CD4-positive, alpha-beta T cell treated with Interleukin-6 for 4 hours (primary cell): ENCODE data around the gene CRYL1.
A peak's percentile ranks its signal among the peaks of the same experiment; 100 is the strongest.

Experiments used
- DNase-seq: peaks from one replicate; pipeline ENCODE4 v3.0.0-alpha.2; 2020; ENCODE audit warnings: mixed read lengths

Gene CRYL1

GRCh38 chr13:20415306-20415679 is 110.4 kb downstream of the CRYL1 start:
- no peak for DNase-seq

- DNase-seq, result no peak
Measured at GRCh38 chr13:20414546-20415305, 110.9 kb downstream of the CRYL1 start.

GRCh38 chr13:20412691-20413355 is 112.8 kb downstream of the CRYL1 start:
- no peak for DNase-seq

GRCh38 chr13:20411638-20412342 is 113.9 kb downstream of the CRYL1 start:
- peak; percentile 29 for DNase-seq

GRCh38 chr13:20410726-20411125 is 114.9 kb downstream of the CRYL1 start:
- DNase-seq, result no peak

GRCh38 chr13:20408181-20408580 is 117.5 kb downstream of the CRYL1 start:
- DNase-seq, result no peak

- no peak for DNase-seq
Measured at GRCh38 chr13:20407759-20408158, 117.9 kb downstream of the CRYL1 start.

- DNase-seq, result no peak
Measured at GRCh38 chr13:20405691-20406090, 120.0 kb downstream of the CRYL1 start.

- no peak for DNase-seq
Measured at GRCh38 chr13:20404488-20405222, 121.0 kb downstream of the CRYL1 start.

GRCh38 chr13:20403826-20404225 is 121.8 kb downstream of the CRYL1 start:
- no peak for DNase-seq

GRCh38 chr13:20402881-20403280 is 122.8 kb downstream of the CRYL1 start:
- no peak for DNase-seq

GRCh38 chr13:20401931-20402856 is 123.5 kb downstream of the CRYL1 start:
- no peak for DNase-seq

- DNase-seq, result no peak
Measured at GRCh38 chr13:20401531-20401930, 124.1 kb downstream of the CRYL1 start.

GRCh38 chr13:20400774-20401173 is 124.9 kb downstream of the CRYL1 start:
- no peak for DNase-seq

- no peak for DNase-seq
Measured at GRCh38 chr13:20399961-20400360, 125.7 kb downstream of the CRYL1 start.

- no peak for DNase-seq
Measured at GRCh38 chr13:20399515-20399914, 126.1 kb downstream of the CRYL1 start.

- no peak for DNase-seq
Measured at GRCh38 chr13:20398459-20398858, 127.2 kb downstream of the CRYL1 start.

- no peak for DNase-seq
Measured at GRCh38 chr13:20397896-20398295, 127.8 kb downstream of the CRYL1 start.

GRCh38 chr13:20395061-20395916 is 130.4 kb downstream of the CRYL1 start:
- no peak for DNase-seq

GRCh38 chr13:20394506-20394905 is 131.2 kb downstream of the CRYL1 start:
- no peak for DNase-seq

- DNase-seq, result no peak
Measured at GRCh38 chr13:20394169-20394501, 131.5 kb downstream of the CRYL1 start.
